HepG2 (cell line): Measurements from ENCODE around the gene RNF13. TPM values are rescaled to one million over a fixed set of nuclear protein-coding genes. Genes with fewer than 3 reads are reported as not detected.

Source experiments
- ATAC-seq: fragments of 200-7000 bp; cut with Tn5 transposase; 3 replicates; pipeline ENCODE4 v1.9.1; 2020; ENCODE audit warnings: mild to moderate bottlenecking, moderate library complexity
- BruUV-seq: library from RNA; stranded (reverse); fragments of 400-500 nt; replicated peaks from 2 replicates; lab custom pipeline; 2021; lab: Mats Ljungman, UMichigan
- CTCF ChIA-PET: fragments of 300-600 bp; formaldehyde crosslinking; extraction: SDS; loops from one replicate; lab custom pipeline; 2021; ENCODE audit warnings: low total read pairs, inconsistent platforms, low intra/inter-chr PET ratio; lab: Yijun Ruan, JAX
- POLR2A ChIA-PET: fragments of 350-600 bp; sonication (Branson Sonifier 250); formaldehyde crosslinking; loops from one replicate; lab custom pipeline; 2020; ENCODE audit warnings: antibody characterized with exemption, inconsistent platforms; lab: Yijun Ruan, JAX
- DNase-seq: peaks from one replicate; pipeline ENCODE4 v3.0.0-alpha.2; 2015; ENCODE audit warnings: low spot score
- FAIRE-seq: peaks from 3 replicates; lab custom pipeline; 2011; peaks lifted over from hg19 to GRCh38; lab: Jason Lieb, UNC
- H2AFZ ChIP-seq: one replicate; pipeline ENCODE4 v1.6.1; 2011; ENCODE audit warnings: low read length, inconsistent platforms
- H3K27ac ChIP-seq: fragments of 300-600 bp; 3 replicates; pipeline ENCODE4 v1.8.0; 2011; ENCODE audit warnings: mixed run types, mild to moderate bottlenecking, mixed read lengths, low read length, inconsistent platforms; ENCODE audit not compliant: insufficient read depth; ENCODE audit errors: extremely low read length
- H3K27me3 ChIP-seq, 2 experiments: fragments of 200-600 bp in 1 of 2; 2 replicates in 1 of 2; 3 replicates in 1 of 2; pipeline versions ENCODE4 v1.6.0 to v1.8.0; 2011; ENCODE audit warnings: low read length in 2 of 2, mild to moderate bottlenecking in 2 of 2, moderate library complexity in 2 of 2, inconsistent platforms in 1 of 2; ENCODE audit not compliant: insufficient read depth in 2 of 2, control insufficient read depth in 1 of 2
- H3K36me3 ChIP-seq, 2 experiments: fragments of 200-600 bp in 1 of 2; replicated peaks in 1 of 2; 2 replicates in 1 of 2; 3 replicates in 1 of 2; pipeline versions ENCODE4 v1.5.1 to v1.8.0; 2011; ENCODE audit warnings: low read length in 2 of 2, inconsistent platforms in 1 of 2; ENCODE audit not compliant: insufficient read depth in 2 of 2, control insufficient read depth in 1 of 2
- H3K4me1 ChIP-seq: 2 replicates; pipeline ENCODE4 v1.5.1; 2012; ENCODE audit warnings: low read length, inconsistent platforms; ENCODE audit not compliant: insufficient read depth
- H3K4me2 ChIP-seq: 2 replicates; pipeline ENCODE4 v1.6.0; 2011; ENCODE audit warnings: low read depth, low read length, inconsistent platforms
- H3K4me3 ChIP-seq, 3 experiments: fragments of 200-600 bp in 1 of 3; sonication (generic), shearing (Covaris generic) in 1 of 3; replicated peaks in 1 of 3; 2 replicates each; pipeline ENCODE4 v1.5.1; 2011 to 2016; ENCODE audit warnings: low read length in 3 of 3, inconsistent platforms in 2 of 3, low read depth in 2 of 3, mild to moderate bottlenecking in 2 of 3, control low read depth in 1 of 3, mixed read lengths in 1 of 3; ENCODE audit not compliant: insufficient read depth in 1 of 3
- H3K79me2 ChIP-seq: one replicate; pipeline ENCODE4 v1.6.1; 2011; ENCODE audit warnings: low read length, inconsistent platforms; ENCODE audit not compliant: insufficient read depth
- H3K9ac ChIP-seq: 2 replicates; pipeline ENCODE4 v1.6.0; 2011; ENCODE audit warnings: mild to moderate bottlenecking, low read depth, low read length, inconsistent platforms; ENCODE audit not compliant: insufficient read depth
- H3K9me3 ChIP-seq: 2 replicates; pipeline ENCODE4 v1.5.1; 2012; ENCODE audit warnings: mild to moderate bottlenecking, low read length
- H4K20me1 ChIP-seq: 2 replicates; pipeline ENCODE4 v1.6.0; 2011; ENCODE audit warnings: inconsistent platforms, mild to moderate bottlenecking, low read length, moderate library complexity; ENCODE audit not compliant: insufficient read depth
- CBX2 ChIP-seq, 2 experiments: fragments of 200-600 bp in 1 of 2; sonication (generic); formaldehyde crosslinking in 1 of 2; IDR thresholded peaks; 2 replicates each; pipeline versions ENCODE4 v1.7.0 to v1.8.1; 2018 to 2022; ENCODE audit warnings: low read depth in 2 of 2, low read length in 1 of 2, mild to moderate bottlenecking in 1 of 2, missing genetic modification reagents in 1 of 2
- PCBP2 ChIP-seq: fragments of 200-400 bp; formaldehyde crosslinking; optimal IDR thresholded peaks from 2 replicates; pipeline ENCODE3; 2018; ENCODE audit warnings: low read length, low read depth; ENCODE audit not compliant: poor library complexity, severe bottlenecking
- PTBP1 ChIP-seq: fragments of 200-400 bp; formaldehyde crosslinking; IDR thresholded peaks from 2 replicates; pipeline ENCODE4 v1.6.1; 2018; ENCODE audit warnings: low read length, low read depth; ENCODE audit not compliant: poor library complexity, severe bottlenecking
- ZGPAT ChIP-seq: IDR thresholded peaks from 2 replicates; pipeline ENCODE4 v1.6.1; 2016; ENCODE audit warnings: mild to moderate bottlenecking
- ZNF710 ChIP-seq: sonication (generic); formaldehyde crosslinking; IDR thresholded peaks from 2 replicates; pipeline ENCODE4 v1.5.0; 2020; ENCODE audit warnings: mild to moderate bottlenecking, missing genetic modification reagents, borderline replicate concordance
- in situ Hi-C: cut with HindIII; loops from 2 replicates; pipeline ENCODE4 v1.10.0; 2017; ENCODE audit warnings: low pct_unique_long_range_greater_than_20kb; ENCODE audit not compliant: extremely low pct_ligation_motif_present
- intact Hi-C: fragments of 100-400 bp; cut with micrococcal nuclease; formaldehyde crosslinking; loops from one replicate; pipeline ENCODE4 v1.10.0; 2022; ENCODE audit not compliant: unreplicated experiment
- polyA plus RNA-seq, 8 experiments: library from polyadenylated mRNA; depleted of rRNA in 3 of 8; stranded (reverse) in 7 of 8; unstranded in 1 of 8; fragments of >200 nt; fragmentation: Illumina TruSeq in 4 of 8; extraction: Trizol in 4 of 8; gene quantifications; 2 replicates each; pipeline versions ENCODE4 v1.2.1 to v1.2.3, GENCODE V29; 2011 to 2016; ENCODE audit warnings: low read depth in 4 of 8, missing spikeins in 1 of 8, mixed read lengths in 1 of 8; ENCODE audit not compliant: insufficient read depth in 1 of 8
- total RNA-seq, 5 experiments: library from RNA; depleted of rRNA; stranded (reverse); fragments of >200 nt; fragmentation: Illumina TruSeq; extraction: Trizol; gene quantifications; 2 replicates each; pipeline ENCODE4 v1.2.3, GENCODE V29; 2016; ENCODE audit warnings: low read depth in 1 of 5

The RNF13 gene
- total and polyA plus RNA-seq, 2 of the 13 experiments (the other 11 are each of a cell fraction or from before 2014, with no cell fraction given) = 39.8 to 46.0 TPM

GRCh38 chr3:149933858-149934257 lies 120.8 kb downstream of the RNF13 start:
- no peak for FAIRE-seq
- Histone ChIP-seq H3K79me2 (no peaks in the 10 kb centered on the region), H4K20me1 (no peaks in the 10 kb centered on the region), H3K36me3 (peaks cover 0 to 3% of the 10 kb centered on the region in 2 experiments; a peak in 1 of 5 replicates), H3K4me3 (no peak overlapping the region), H3K27ac (no peak overlapping the region), H3K4me2 (no peak overlapping the region), H3K27me3 (no peaks in the 10 kb centered on the region), H2AFZ (no peak overlapping the region), H3K4me1 (no peaks in the 10 kb centered on the region), H3K9ac (no peak overlapping the region), H3K9me3 (no peaks in the 10 kb centered on the region)
- in situ Hi-C loops (no loop called here), intact Hi-C loops (loop anchor here (10.0 kb wide), 1 partner anchor 481 kb away; no protein-coding TSS in a partner anchor)
- ChIA-PET CTCF (no interaction called here), POLR2A (no interaction called here)
- ATAC-seq = no peak
- no TSS peak for BruUV-seq
- TF ChIP-seq PTBP1 (no peak), CBX2 (IDR thresholded peaks at IDR 0.05; ENCODE audit: low read depth, low read length) (no peak), CBX2 (CRISPR knock-in tag; IDR thresholded peaks at IDR 0.05; ENCODE audit: low read depth) (no peak), PCBP2 (no peak), ZNF710 (no peak), ZGPAT (CRISPR knock-in tag) (no peak)
- no peak for DNase-seq
